WTC11 (cell line): ENCODE measurements around the gene NPFFR1. TPM values are rescaled to one million over a fixed set of nuclear protein-coding genes. Genes with fewer than 3 reads are reported as not detected.

Source experiments
- ATAC-seq: fragments of 200-7000 bp; cut with Tn5 transposase; 2 replicates; pipeline ENCODE4 v1.10.0; 2021; ENCODE audit warnings: mild to moderate bottlenecking, moderate library complexity
- CTCF ChIA-PET: fragments of 300-600 bp; sonication (Branson Sonifier 250); formaldehyde crosslinking; loops from one replicate; lab custom pipeline; 2021; ENCODE audit warnings: antibody characterized with exemption; lab: Charles Lee
- POLR2A ChIA-PET: fragments of 350-600 bp; sonication (Branson Sonifier 250); formaldehyde crosslinking; loops from one replicate; lab custom pipeline; 2021; ENCODE audit warnings: antibody characterized with exemption; lab: Charles Lee
- DNase-seq: peaks from one replicate; pipeline ENCODE4 v3.0.0; 2021; ENCODE audit warnings: low spot score
- H3K27ac Mint-ChIP-seq: 2 replicates; pipeline ENCODE4 v1.8.0; 2021; ENCODE audit warnings: mixed read lengths
- H3K27me3 Mint-ChIP-seq: 2 replicates; pipeline ENCODE4 v1.8.0; 2021; ENCODE audit warnings: low read depth, mild to moderate bottlenecking, moderate library complexity, mixed read lengths
- H3K36me3 Mint-ChIP-seq: 2 replicates; pipeline ENCODE4 v1.8.0; 2021; ENCODE audit warnings: mixed read lengths
- H3K4me1 Mint-ChIP-seq: 2 replicates; pipeline ENCODE4 v1.8.0; 2022; ENCODE audit warnings: mixed read lengths
- H3K4me3 Mint-ChIP-seq: 2 replicates; pipeline ENCODE4 v1.8.0; 2021; ENCODE audit warnings: mild to moderate bottlenecking, moderate library complexity, mixed read lengths
- H3K9me3 Mint-ChIP-seq: 2 replicates; pipeline ENCODE4 v1.8.0; 2021; ENCODE audit warnings: mixed read lengths
- AFF4 ChIP-seq: sonication (generic); formaldehyde crosslinking; IDR thresholded peaks from 2 replicates; pipeline ENCODE4 v1.8.1; 2023; ENCODE audit warnings: mild to moderate bottlenecking, missing genetic modification reagents, borderline replicate concordance
- CREB1 ChIP-seq: sonication (generic); formaldehyde crosslinking; IDR thresholded peaks from 2 replicates; pipeline ENCODE4 v1.8.0; 2023; ENCODE audit warnings: mild to moderate bottlenecking, missing genetic modification reagents
- ELF4 ChIP-seq: sonication (generic); formaldehyde crosslinking; IDR thresholded peaks from 2 replicates; pipeline ENCODE4 v1.8.1; 2022; ENCODE audit warnings: low read depth, mild to moderate bottlenecking, moderate library complexity, missing genetic modification reagents
- GTF2I ChIP-seq: fragments of 250-450 bp; sonication (Bioruptor Pico); conservative IDR thresholded peaks from 2 replicates; pipeline ENCODE4 v1.4.0; 2021; ENCODE audit warnings: mild to moderate bottlenecking
- MAX ChIP-seq: sonication (generic); formaldehyde crosslinking; IDR thresholded peaks from 2 replicates; pipeline ENCODE4 v1.8.0; 2022; ENCODE audit warnings: mild to moderate bottlenecking, missing genetic modification reagents
- MYBL2 ChIP-seq: sonication (generic); formaldehyde crosslinking; IDR thresholded peaks from 2 replicates; pipeline ENCODE4 v1.8.1; 2023; ENCODE audit warnings: mild to moderate bottlenecking, moderate library complexity, missing genetic modification reagents
- NFATC4 ChIP-seq: fragments of 250-450 bp; sonication (Bioruptor Pico); IDR thresholded peaks from 2 replicates; pipeline ENCODE4 v1.9.0; 2021; ENCODE audit warnings: mild to moderate bottlenecking
- RELA ChIP-seq: sonication (generic); formaldehyde crosslinking; IDR thresholded peaks from 2 replicates; pipeline ENCODE4 v1.8.1; 2022; ENCODE audit warnings: missing genetic modification reagents, mild to moderate bottlenecking, borderline replicate concordance
- USF1 ChIP-seq: sonication (generic); formaldehyde crosslinking; IDR thresholded peaks from 2 replicates; pipeline ENCODE4 v1.8.0; 2022; ENCODE audit warnings: mild to moderate bottlenecking, missing genetic modification reagents
- total RNA-seq: library from RNA; stranded (reverse); gene quantifications from 3 replicates; pipeline ENCODE4 v1.2.3, GENCODE V29; 2021
- TF ChIP-seq, protein P1 (sequence below): fragments of 250-450 bp; sonication (Bioruptor Pico); IDR thresholded peaks from 2 replicates; pipeline ENCODE4 v1.9.0; 2021; ENCODE audit warnings: mild to moderate bottlenecking
- TF ChIP-seq, protein P2 (sequence below): sonication (generic); formaldehyde crosslinking; IDR thresholded peaks from 2 replicates; pipeline ENCODE4 v1.8.1; 2023; ENCODE audit warnings: mild to moderate bottlenecking, moderate library complexity, missing genetic modification reagents
- TF ChIP-seq, protein P3 (sequence below): sonication (generic); formaldehyde crosslinking; IDR thresholded peaks from 2 replicates; pipeline ENCODE4 v1.8.0; 2022; ENCODE audit warnings: mild to moderate bottlenecking, missing genetic modification reagents
- TF ChIP-seq, protein P4 (sequence below): fragments of 250-450 bp; sonication (Bioruptor Pico); IDR thresholded peaks from 2 replicates; pipeline ENCODE4 v1.9.0; 2021; ENCODE audit warnings: mild to moderate bottlenecking
- TF ChIP-seq, protein P5 (sequence below): sonication (generic); formaldehyde crosslinking; IDR thresholded peaks from 2 replicates; pipeline ENCODE4 v1.8.1; 2022; ENCODE audit warnings: mild to moderate bottlenecking, missing genetic modification reagents, moderate library complexity, borderline replicate concordance

Gene NPFFR1
- total RNA-seq, 1 experiment from 2014 or later = 0.04 TPM

GRCh38 chr10:70277396-70278030 is 6.3 kb downstream of the NPFFR1 start:
- ChIA-PET POLR2A (no interaction called here), CTCF (interaction anchor here (2.3 to 2.4 kb wide), 2 partner anchors 10 to 12 kb away, joined by 13 read pairs; no protein-coding TSS in a partner anchor)
- Mint-ChIP-seq H3K36me3 (no peaks in the 10 kb centered on the region), H3K9me3 (peaks cover 9% of the 10 kb centered on the region; the same call in 1 of the 2 replicates), H3K4me1 (peaks cover 12% of the 10 kb centered on the region), H3K27me3 (peaks cover 18% of the 10 kb centered on the region), H3K4me3 (no peak overlapping the region), H3K27ac (no peak overlapping the region)
- DNase-seq (no peak), ATAC-seq (no peak)
- no peak for TF ChIP-seq MYBL2
- TF ChIP-seq, protein P1, sequence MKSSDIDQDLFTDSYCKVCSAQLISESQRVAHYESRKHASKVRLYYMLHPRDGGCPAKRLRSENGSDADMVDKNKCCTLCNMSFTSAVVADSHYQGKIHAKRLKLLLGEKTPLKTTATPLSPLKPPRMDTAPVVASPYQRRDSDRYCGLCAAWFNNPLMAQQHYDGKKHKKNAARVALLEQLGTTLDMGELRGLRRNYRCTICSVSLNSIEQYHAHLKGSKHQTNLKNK (CRISPR knock-in tag) = no peak
- no peak for TF ChIP-seq CREB1 (CRISPR knock-in tag)
- TF ChIP-seq, protein P2, sequence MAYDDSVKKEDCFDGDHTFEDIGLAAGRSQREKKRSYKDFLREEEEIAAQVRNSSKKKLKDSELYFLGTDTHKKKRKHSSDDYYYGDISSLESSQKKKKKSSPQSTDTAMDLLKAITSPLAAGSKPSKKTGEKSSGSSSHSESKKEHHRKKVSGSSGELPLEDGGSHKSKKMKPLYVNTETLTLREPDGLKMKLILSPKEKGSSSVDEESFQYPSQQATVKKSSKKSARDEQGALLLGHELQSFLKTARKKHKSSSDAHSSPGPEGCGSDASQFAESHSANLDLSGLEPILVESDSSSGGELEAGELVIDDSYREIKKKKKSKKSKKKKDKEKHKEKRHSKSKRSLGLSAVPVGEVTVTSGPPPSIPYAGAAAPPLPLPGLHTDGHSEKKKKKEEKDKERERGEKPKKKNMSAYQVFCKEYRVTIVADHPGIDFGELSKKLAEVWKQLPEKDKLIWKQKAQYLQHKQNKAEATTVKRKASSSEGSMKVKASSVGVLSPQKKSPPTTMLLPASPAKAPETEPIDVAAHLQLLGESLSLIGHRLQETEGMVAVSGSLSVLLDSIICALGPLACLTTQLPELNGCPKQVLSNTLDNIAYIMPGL (CRISPR knock-in tag) = no peak
- TF ChIP-seq MAX = no peak
- no peak for TF ChIP-seq RELA (CRISPR knock-in tag)
- TF ChIP-seq, protein P3, sequence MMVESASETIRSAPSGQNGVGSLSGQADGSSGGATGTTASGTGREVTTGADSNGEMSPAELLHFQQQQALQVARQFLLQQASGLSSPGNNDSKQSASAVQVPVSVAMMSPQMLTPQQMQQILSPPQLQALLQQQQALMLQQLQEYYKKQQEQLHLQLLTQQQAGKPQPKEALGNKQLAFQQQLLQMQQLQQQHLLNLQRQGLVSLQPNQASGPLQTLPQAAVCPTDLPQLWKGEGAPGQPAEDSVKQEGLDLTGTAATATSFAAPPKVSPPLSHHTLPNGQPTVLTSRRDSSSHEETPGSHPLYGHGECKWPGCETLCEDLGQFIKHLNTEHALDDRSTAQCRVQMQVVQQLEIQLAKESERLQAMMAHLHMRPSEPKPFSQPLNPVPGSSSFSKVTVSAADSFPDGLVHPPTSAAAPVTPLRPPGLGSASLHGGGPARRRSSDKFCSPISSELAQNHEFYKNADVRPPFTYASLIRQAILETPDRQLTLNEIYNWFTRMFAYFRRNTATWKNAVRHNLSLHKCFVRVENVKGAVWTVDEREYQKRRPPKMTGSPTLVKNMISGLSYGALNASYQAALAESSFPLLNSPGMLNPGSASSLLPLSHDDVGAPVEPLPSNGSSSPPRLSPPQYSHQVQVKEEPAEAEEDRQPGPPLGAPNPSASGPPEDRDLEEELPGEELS = no peak
- no peak for TF ChIP-seq NFATC4 (CRISPR knock-in tag)
- TF ChIP-seq, protein P4, sequence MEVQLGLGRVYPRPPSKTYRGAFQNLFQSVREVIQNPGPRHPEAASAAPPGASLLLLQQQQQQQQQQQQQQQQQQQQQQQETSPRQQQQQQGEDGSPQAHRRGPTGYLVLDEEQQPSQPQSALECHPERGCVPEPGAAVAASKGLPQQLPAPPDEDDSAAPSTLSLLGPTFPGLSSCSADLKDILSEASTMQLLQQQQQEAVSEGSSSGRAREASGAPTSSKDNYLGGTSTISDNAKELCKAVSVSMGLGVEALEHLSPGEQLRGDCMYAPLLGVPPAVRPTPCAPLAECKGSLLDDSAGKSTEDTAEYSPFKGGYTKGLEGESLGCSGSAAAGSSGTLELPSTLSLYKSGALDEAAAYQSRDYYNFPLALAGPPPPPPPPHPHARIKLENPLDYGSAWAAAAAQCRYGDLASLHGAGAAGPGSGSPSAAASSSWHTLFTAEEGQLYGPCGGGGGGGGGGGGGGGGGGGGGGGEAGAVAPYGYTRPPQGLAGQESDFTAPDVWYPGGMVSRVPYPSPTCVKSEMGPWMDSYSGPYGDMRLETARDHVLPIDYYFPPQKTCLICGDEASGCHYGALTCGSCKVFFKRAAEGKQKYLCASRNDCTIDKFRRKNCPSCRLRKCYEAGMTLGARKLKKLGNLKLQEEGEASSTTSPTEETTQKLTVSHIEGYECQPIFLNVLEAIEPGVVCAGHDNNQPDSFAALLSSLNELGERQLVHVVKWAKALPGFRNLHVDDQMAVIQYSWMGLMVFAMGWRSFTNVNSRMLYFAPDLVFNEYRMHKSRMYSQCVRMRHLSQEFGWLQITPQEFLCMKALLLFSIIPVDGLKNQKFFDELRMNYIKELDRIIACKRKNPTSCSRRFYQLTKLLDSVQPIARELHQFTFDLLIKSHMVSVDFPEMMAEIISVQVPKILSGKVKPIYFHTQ (CRISPR knock-in tag) = no peak
- no peak for TF ChIP-seq GTF2I (CRISPR knock-in tag)
- no peak for TF ChIP-seq AFF4 (CRISPR knock-in tag)
- no peak for TF ChIP-seq ELF4 (CRISPR knock-in tag)
- TF ChIP-seq, protein P5, sequence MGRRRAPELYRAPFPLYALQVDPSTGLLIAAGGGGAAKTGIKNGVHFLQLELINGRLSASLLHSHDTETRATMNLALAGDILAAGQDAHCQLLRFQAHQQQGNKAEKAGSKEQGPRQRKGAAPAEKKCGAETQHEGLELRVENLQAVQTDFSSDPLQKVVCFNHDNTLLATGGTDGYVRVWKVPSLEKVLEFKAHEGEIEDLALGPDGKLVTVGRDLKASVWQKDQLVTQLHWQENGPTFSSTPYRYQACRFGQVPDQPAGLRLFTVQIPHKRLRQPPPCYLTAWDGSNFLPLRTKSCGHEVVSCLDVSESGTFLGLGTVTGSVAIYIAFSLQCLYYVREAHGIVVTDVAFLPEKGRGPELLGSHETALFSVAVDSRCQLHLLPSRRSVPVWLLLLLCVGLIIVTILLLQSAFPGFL (CRISPR knock-in tag) = no peak
- no peak for TF ChIP-seq USF1 (CRISPR knock-in tag)
